NCI-H2107 (cell line): ENCODE results near the gene CDS2.
A peak's percentile ranks its signal among the peaks of the same experiment; 100 is the strongest.

Source experiments
- DNase-seq: peaks from one replicate; lab custom pipeline; 2025; lab: John Stamatoyannopoulos, UW

CDS2 gene

DNA sequence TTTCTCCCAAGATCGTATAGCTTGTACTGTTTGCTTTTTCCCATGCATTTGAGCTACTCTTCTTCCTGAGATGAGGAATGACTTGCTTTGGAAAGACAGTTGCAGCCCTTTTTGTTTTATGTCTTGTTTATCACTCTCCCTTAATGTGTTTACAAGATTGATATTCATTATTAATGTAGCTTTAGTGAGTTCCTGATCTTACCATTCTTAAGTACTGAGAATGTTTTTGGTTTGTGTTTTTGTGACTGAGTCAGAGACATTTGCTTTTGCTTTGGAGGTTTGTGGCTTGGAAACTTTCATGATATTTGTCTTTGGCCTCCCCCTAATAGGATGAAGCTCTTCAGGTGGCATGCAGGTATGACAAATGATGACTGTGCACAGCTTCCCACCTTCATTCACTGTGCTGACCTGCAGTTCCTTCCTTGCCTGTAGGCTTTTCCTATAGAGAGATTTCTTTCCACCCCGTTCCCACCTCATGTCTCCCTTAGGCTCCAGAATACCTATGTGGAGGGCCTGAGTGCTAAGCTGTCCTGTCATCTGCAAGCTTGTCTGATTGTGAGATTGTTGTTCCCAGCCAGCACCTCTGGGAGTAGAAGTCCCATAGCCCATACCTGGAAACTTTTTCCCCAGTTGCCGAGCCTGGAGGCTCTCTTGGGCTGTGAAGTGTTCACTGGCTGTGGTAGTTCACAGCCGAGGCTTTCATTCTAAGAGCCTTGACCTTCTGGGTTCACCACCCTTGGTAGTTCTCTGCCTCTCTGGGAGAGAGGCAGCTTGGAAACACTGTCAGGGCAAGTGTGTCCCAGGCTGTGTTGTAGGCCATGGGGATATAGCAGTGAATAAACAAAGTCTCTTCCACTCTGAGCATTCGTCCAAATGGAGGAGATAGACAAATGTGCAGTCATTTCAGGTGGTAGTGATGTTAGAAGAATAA is 27.1 kb downstream of the CDS2 start:
- DNase-seq: no peak

DNA sequence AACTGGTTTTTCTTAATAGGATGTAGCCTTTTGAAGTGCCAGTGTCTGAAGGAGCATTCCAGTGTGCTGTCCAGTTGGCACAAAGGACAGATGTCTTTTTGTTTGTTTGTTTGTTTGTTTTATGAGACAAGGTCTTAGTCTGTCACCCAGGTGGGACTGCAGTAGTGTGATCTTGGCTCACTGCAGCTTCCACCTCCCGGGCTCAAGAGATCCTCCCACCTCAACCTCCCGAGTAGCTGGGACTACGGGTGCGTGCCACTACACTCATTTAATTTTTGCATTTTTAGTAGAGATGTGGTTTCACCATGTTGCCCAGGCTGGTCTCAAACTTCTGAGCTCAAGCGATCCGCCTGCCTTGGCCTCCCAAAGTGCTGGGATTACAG is 27.7 kb downstream of the CDS2 start:
- no peak for DNase-seq

DNA sequence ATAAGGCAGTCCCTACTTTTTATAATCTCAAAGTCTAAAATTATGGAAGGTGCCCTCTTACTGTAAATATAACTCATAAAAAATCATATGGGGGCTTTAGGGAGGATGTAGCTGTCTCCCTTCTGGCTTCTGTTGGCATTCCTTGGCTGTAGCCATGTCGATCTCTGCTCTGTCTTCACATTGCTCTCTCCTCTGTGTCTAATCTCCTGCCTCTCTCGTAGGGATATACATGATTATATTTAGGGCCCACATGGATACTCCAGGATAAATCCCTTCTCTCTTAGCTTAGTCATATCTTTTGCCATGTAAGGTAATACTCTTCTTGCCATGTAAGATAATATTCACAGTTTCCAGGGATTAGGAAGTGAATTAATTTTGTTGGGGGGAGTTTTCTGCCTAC is 28.6 kb downstream of the CDS2 start:
- DNase-seq: no peak

DNA sequence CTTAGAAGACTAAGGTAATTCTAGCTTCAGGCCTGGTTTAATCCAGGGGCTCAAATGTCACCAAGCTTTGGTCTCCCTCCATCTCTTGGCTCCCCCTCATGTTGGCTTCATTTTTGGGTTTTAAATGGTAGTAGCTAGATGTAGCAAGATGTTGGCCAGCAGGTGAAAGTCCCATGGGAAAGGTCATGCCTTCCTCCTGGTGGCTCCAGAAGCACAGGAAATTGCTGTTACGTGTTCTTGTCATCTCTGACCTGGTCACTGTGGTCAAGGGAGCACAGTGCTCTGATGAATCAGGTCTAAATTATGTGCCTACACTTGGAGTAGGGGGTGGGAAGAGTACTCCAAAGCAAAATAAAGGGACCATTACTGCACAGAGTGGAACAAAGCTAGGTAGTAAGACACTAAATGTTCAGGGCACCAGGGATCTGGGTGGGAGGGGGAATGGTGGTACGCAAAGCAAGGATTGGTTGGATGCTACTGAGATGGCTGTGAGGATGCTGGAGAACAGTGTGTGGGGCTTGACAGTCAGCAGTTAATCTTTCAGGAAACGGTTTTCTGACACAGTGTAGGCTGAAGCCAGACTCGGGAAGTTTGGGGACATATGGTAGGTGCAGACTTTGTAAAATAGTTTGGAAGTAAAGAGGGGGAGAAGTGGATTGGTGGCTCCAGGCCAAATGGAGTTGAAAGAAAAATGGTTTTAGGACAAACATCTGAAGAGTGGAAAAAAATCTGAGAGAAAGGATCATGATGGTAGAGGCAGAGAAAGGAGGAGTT is 30.1 kb downstream of the CDS2 start:
- DNase-seq: no peak

DNA sequence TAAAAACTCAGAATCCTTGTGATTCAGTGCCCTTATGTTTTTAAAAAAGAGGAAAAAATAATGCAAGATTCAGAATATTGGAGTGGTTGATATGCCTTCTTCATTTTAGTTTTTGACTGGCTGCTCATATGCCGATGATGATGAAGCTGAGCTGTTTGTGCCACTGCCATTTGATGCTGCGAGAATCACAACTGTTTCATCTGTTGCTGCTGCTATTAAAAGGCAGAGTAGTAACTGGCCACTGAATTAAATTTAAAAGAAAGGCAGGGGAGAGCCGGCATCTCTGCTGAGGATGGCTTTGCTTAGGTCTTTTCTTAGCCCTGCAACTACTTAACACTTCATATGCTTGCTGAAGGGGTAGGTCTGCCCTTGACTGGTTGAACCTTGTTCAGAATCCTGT is 33.1 kb downstream of the CDS2 start:
- no peak for DNase-seq

DNA sequence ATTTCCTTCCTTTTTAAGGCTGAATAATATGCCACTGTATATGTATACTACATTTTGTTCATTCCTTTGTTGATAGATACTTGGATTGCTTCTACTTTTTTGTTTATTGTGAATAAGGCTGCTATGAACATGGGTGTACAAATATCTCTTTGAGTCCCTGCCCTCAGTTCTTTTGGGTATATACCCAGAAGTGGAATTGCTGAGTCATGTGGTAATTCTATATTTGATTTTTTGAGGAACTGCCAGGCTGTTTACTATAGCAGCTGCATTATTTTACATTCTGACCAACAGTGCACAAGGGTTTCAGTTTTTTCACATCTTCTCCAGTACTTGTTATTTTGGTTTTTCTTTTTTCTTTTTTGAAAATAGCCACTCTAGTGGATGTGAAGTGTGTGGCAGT is 34.1 kb downstream of the CDS2 start:
- no peak for DNase-seq

DNA sequence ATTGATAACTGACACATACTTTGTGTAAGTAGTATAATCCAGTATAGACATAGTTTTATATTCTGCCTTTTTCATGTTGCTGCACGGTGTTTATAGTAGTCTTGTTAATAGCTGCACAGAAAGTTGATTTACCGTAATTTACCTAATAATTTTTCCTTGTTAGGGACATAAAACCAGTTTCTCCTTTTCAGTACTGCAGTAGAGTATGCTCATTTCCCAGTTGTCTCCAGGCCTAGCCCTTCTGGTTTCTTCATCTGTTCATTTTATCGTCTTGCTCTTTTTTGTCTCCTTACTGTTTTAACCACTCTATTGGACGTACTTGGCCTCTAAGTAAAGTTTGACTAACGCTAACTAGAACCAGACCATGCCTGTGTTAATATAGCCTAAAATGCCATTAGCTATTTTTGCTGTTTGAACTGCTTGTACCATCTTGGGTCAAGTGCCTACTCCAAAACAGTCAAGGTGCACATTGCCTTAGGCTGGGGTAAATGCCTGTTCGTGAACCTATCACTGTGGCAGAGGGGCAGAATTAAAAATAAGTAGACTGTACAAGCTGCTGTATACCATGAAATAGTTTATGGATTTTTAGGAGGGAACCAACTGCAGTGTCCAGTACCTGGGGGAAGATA is 34.8 kb downstream of the CDS2 start:
- no peak for DNase-seq

DNA sequence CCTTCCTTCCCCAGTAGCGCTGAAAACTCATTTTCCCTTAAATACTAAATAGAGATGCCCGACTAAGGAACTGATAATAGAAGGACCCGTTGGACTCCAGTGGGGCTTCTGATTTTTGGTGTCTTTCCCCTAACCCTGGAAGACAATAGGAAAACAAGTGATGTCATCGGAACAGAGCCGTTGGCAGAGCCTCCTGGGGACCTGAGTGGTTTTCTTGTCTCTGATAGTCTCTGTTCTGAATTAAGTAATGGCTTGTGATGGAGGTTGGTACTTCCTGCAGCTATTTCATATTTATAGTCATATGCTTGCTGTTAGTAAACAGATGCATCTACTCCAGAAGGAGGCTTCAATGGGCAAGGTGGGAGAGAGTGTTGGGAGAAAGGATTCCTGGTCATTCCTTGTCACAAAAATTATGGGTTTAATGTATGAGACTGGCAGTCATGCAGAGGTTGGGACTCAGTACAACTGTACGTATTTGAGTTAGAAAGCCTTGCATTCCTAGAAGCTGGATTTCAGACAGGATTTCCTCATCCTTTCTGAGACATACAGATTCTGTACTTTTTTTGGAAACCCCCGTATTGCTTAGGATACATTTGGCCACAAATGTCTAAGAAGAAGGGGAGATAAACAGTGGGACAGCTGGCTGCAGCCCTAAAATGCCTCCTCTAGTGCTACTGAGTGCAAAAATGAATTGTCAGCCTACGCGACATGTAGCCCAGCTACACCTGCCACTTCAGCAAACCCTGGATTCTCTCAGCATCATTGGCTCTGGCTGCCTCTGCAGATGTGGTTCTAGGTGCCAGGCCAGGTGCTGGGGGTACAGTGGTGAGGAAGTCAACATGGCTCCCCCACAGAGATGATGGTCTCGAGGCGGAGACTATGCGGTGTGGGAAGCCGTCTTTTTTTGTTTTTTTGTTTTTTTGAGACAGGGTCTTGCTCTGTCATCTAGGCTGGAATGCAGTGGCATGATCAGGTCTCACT is 38.1 kb downstream of the CDS2 start:
- DNase-seq: no peak

DNA sequence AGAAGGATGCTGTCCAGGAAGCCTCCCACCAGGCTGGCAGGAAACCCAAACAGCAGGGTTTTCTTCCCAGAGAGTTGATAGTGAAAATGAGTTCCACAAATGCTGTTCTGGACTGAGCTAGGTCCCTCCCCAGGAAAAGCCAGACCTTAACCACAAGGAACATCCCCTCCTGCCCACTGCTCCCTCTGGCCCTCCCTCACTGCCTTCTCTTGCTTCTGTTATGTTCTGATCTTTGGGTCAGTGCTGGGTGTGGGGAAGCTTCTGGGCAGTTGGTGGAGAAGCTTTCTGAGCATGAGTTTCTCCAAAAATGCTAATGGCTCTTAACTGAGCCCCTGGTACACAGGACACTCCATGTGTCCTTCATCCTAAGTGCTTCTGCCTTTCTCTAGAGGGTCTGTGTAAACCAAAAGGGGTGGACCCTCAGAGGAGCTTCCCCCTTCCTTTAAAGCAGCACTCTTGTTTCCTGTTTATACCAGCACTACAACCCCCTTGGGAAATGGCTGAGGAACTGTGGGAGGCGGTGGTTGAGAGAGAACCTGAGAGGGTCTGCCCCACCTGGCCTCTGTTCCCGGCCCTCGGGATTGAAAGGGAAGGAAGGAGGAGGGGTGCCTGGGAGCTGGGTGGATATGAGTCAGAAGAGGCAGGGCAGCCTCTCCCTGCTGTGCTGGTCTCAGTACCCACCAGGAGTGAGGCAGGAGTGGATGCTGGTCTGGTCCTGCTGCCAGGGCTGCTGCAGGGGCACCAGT is 42.0 kb downstream of the CDS2 start:
- DNase-seq: peak; percentile 44

DNA sequence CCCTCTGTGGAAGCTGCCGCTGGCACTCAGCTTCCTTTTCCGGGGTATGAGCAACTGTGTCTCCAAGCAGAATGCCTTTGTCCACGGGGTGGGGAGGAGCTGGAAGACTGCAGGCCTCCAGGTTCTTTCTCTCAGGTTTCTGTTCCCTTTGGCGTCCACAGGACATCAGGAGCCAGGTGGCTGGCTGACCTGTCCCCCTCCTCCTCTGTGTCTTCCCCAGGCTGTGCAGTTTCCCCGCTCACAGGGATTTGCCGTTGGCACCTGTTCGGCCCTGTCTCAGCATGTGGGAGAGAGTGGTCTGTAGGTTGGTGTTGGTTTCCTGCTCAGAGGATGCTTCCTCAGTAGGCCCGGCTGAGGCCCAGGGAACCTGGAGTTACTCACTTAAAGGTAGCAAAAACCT is 43.5 kb downstream of the CDS2 start:
- no peak for DNase-seq

DNA sequence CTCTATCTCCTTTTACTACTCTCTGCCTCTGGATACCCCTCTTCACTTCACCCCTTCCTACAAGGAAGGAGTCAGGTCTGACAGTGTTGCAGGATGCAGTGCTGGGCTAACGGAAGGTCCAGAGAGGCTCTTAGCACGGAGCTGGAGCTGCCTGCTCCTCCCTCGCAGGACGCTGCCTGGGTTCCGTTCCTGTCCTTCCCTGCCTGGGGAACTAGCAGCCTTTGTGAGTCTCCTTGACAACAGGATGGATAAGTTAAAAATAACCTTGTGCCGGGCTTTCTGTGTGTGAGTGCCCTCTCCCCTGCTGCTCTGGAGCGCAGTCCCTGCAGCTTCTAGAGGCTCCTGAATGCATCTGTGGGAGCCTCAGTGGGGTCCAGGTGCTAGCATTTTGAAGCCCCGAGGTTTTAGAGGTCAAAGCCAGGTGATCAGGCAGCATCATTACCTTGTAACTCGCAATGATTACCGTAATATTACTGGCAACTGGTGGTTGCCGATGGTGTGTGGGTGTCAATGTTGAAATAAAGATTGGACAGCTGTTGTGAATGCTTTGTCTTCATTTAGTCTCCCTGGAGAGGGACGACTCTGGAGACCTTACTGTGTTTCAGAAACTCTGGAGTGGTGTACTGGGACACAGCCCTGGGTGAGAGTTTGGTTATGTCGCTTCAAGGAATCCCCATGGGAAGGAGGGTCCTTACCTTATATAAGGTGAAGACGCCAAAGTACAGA is 44.4 kb downstream of the CDS2 start:
- no peak for DNase-seq

DNA sequence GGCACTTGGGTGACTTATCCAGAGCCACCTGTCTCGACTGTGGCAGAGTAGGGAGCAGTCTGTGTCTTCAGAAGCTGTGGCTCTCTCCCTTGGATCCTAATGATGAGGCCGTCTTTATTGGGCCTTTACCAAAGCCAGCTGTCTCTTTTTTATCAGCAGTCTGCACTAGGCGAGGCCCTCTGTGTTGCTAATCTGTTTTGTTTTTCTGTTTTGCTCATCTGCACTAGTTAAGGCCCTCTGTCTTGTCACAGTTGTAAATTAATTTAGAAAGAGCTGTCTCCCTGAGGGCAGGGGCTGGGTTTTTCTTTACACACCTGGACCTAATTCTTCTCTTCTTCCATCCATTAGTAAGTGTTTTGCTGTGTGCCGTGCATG is 45.0 kb downstream of the CDS2 start:
- DNase-seq: no peak

DNA sequence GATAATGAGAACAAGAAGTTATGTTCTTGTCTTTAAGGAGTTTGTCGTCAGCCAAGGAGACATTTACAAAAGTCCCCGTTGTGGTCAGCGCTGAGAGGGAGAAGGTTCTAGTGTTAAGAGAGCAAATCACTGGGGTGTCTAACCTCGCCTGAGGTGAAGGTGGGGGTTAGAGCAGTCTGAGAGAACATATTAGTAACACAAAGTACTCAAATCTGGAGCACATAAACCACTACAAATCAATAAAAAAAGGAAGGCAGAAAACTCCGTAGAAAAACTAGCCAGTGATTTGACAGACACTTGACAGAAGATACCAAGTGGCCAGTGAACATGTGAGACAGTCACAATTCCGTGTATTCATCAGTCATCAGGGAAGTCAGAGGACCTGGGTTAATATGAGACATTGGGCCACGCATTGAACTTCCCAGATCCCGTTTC is 45.4 kb downstream of the CDS2 start:
- DNase-seq: no peak

DNA sequence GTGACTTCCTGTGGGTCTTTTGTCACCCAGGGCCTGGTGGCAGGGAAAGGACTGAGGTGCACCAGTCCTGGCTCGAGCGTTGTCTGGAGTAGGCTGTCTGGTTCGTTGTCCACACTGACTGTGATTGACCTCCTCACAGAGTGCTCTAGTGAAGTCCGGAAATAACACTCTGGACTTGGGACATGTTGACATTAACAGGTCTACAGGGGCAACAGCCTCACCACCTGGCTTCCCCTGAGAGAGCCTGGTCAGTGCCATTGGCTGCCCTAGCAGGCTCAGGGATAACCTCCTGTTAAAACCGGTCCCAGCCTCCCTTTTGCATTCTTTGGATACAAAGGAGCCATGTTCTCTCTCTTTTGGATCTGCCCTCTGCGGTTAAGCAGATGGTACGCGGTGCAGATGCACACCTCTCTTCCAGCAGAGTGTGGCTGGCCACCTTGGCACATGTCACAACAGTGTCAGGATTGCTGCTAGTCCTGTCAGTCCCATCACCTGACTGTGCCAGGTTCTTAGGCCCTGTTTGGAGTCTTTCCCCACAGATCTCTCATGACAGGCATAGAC is 46.2 kb downstream of the CDS2 start:
- no peak for DNase-seq

DNA sequence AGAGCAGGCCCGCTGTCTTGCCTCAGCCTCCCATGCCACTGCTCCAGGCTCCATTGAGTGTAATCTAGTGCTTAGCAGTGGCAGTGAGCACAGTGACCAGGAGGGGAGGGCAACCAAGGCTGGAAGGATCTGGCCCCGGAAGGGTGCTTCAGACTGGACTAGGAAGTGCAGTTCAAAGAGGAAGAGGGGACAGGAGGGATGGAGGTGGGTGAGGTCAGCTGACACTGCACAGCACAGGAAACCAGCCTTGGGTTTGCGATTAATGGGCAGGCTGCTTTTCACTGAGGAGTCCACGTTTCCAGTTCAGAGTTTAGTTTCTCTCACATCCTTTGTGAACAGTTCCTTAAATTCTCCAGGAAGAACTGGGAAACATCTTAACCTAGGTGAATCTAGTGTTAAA is 46.9 kb downstream of the CDS2 start:
- DNase-seq: no peak

DNA sequence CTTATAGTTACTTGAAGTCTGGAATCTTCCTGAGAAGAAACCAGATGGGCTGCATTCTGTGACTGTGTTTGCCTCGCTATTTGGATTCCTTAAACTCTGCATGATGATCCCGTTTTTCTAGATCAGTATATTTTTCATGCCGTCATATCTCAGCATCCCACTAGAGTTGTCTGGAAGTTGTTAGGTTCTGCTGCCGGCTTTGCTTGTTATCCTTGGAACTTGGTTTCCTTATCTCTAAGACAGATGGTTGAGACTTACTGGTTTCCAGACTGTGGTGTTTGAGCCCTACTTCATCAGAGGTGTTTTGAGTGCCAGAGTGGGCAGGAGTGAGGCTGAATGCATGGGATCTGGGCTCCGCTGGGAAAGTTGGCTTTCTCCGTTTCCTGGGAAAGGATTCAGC is 50.3 kb downstream of the CDS2 start:
- DNase-seq: no peak

DNA sequence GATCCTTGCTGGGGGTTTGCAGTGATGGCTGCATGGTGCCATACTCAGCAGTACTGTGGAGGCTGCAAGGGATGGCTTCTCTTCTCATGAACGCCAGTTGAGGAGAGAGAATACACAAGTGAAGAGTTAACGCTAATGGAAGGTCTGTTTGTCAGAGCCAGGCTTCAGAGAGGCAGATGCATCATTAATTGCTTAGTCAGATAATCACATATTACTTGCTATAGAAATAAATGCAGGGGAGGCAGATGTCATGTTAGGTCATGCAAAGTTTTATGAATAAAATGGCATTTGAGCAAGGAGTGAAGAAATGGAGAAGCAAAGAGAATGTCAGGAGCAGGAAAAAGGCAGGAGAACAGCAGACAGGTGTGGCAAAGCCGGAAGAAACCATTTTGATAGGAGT is 51.2 kb downstream of the CDS2 start:
- no peak for DNase-seq

DNA sequence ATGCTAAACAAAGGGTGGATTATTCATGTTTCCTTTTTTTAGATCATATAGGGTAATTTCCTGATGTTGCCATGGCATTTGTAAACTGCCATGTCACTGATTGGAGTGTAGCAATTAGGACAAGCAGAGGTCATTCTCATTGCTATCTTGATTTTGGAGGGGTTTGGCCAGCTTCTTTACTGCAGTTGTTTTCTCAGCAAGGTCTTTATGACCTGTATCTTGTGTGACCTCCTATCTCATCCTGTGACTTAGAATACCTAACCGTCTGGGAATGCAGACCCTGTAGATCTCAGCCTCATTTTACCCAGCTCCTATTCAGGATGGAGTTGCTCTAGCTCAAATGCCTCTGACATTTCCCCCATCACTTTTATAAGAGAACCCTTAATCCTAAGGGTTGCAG is 53.6 kb downstream of the CDS2 start:
- DNase-seq: no peak

DNA sequence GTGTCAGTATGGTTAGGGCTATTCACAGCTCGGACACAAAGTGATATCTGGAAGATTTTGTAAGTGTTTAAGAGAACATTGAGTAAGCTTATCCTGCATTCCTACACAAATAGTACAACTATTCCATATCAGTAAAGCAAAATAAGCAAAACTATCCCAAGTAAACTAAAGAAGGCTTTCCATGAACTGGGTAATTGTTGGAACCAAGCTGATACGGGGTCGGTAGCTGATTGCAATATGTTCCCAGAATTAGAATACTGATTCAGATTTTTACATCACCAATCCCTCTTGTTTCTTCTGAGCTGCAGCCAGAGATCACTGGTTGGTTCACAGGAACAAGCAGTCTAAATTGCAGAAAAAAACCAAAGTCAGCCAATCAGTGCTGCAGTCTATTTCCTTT is 54.1 kb downstream of the CDS2 start:
- DNase-seq: no peak

DNA sequence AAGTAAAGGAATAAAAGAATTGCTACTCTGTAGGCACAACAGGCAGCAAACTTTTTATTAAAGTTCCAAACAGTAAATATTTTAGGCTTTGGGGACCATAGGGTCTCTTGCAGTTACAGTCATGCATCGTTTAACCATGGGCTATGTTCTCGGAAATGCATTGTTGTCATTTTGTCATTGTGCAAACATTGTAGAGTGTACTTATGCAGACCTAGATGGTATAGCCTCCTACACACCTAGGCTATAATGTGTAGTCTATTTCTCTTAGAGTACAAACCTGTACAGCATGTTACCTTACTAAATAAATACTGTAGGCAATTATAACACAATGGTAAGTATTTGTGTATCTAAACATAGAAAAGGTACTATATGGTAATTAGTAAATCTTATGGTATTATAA is 54.7 kb downstream of the CDS2 start:
- DNase-seq: no peak
